Right lobe of liver (tissue), 4 donors: ENCODE data around the gene SHMT1.
"Not testable (repeated sequence)": the region's sequence is repeated elsewhere in the genome, so short reads cannot be mapped to it uniquely, and the experiment has no call there.

Experiments used
- POLR2A ChIP-seq: fragments of 450-650 bp; IDR thresholded peaks from one replicate; pipeline ENCODE4 v1.6.1; 2017; ENCODE audit warnings: antibody characterized with exemption, mild to moderate bottlenecking
- TF ChIP-seq, protein P1 (sequence below), 4 donors: fragments of 200-600 bp in 3 of 4; fragments of 450-650 bp in 1 of 4; IDR thresholded peaks; one replicate each; pipeline versions ENCODE4 v1.5.1 to v1.8.0; 2016 to 2022; ENCODE audit warnings: antibody characterized with exemption in 4 of 4, mild to moderate bottlenecking in 2 of 4
- donor health status: DM: no; HTN: no; CAD: no.
- donor health status: DM: no; HTN: no; CAD: no.
- donor health status: DM: no; HTN: yes; CAD: no.

DNA sequence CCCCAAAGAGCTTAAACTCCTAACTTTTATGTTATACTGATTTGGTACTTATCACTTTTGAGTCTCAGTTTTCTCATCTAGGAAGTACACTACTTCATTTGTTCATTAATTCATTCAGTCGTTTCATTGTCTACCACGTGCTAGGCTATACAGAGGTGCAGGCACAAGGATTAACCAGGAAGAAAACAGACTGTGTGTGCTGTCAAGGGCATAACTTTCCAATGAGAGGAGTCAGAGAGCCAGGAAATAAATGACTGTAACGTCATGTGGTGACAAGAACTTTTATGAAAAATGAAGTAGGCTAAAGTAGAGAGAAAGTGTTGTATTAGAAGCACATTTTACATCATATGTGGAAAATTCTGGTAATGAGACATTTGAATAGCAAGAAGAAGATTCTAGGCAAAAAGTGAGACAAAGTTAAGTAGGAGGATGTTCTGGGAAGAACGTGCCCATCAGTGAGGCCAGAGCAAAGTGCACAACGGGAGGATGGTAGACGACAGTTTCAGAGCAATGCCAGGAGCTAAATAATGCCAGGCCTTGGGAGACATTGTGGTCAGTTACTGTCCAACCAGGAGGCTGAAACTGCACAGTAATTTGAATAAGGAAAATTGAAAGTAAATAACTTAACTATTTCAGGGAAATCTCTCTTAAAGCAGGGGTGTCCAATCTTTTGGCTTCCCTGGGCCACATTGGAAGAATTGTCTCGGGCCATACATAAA is 38.7 kb upstream of the SHMT1 start:
- TF ChIP-seq, protein P1, sequence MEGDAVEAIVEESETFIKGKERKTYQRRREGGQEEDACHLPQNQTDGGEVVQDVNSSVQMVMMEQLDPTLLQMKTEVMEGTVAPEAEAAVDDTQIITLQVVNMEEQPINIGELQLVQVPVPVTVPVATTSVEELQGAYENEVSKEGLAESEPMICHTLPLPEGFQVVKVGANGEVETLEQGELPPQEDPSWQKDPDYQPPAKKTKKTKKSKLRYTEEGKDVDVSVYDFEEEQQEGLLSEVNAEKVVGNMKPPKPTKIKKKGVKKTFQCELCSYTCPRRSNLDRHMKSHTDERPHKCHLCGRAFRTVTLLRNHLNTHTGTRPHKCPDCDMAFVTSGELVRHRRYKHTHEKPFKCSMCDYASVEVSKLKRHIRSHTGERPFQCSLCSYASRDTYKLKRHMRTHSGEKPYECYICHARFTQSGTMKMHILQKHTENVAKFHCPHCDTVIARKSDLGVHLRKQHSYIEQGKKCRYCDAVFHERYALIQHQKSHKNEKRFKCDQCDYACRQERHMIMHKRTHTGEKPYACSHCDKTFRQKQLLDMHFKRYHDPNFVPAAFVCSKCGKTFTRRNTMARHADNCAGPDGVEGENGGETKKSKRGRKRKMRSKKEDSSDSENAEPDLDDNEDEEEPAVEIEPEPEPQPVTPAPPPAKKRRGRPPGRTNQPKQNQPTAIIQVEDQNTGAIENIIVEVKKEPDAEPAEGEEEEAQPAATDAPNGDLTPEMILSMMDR (IDR thresholded peaks at IDR 0.05): not testable (repeated sequence)
- TF ChIP-seq POLR2A: not testable (repeated sequence)
